OCI-LY3 (cell line): Measurements from ENCODE around the gene GRM8.

Source experiments
- H2AFZ ChIP-seq: fragments of 200-600, 300-600 bp; shearing (Covaris generic); 2 replicates; pipeline ENCODE4 v1.6.0; 2014; ENCODE audit warnings: antibody characterized with exemption, low read depth, low read length
- H3K27ac ChIP-seq: fragments of 200-600, 300-600 bp; sonication (generic); 2 replicates; pipeline ENCODE4 v1.5.1; 2014; ENCODE audit warnings: mild to moderate bottlenecking, low read length, moderate library complexity, mixed read lengths
- H3K27me3 ChIP-seq: fragments of 200-600, 300-600 bp; sonication (generic); 2 replicates; pipeline ENCODE4 v1.6.1; 2014; ENCODE audit warnings: low read depth, low read length, mixed read lengths
- H3K36me3 ChIP-seq: fragments of 200-600, 300-600 bp; sonication (generic); replicated peaks from 2 replicates; pipeline ENCODE3; 2014; ENCODE audit warnings: low read depth, low read length, mixed read lengths
- H3K4me1 ChIP-seq: fragments of 300-600, 200-600 bp; sonication (generic); 2 replicates; pipeline ENCODE4 v1.6.1; 2014; ENCODE audit warnings: low read length, mixed read lengths
- H3K4me2 ChIP-seq: fragments of 200-600, 300-600 bp; sonication (generic); 2 replicates; pipeline ENCODE4 v1.6.1; 2014; ENCODE audit warnings: low read length, mixed read lengths
- H3K4me3 ChIP-seq: fragments of 300-600, 200-600 bp; sonication (generic); 2 replicates; pipeline ENCODE4 v1.5.1; 2014; ENCODE audit warnings: antibody characterized with exemption, mild to moderate bottlenecking, low read length, moderate library complexity
- H3K79me2 ChIP-seq: fragments of 300-600, 200-600 bp; shearing (Covaris generic); 2 replicates; pipeline ENCODE4 v1.6.1; 2014; ENCODE audit warnings: mild to moderate bottlenecking, low read length, mixed read lengths
- H3K9ac ChIP-seq: fragments of 300-600, 200-600 bp; shearing (Covaris generic); 2 replicates; pipeline ENCODE4 v1.6.0; 2014; ENCODE audit warnings: mild to moderate bottlenecking, low read length, moderate library complexity
- H3K9me3 ChIP-seq: fragments of 200-600, 300-600 bp; shearing (Covaris generic); 2 replicates; pipeline ENCODE4 v1.6.1; 2014; ENCODE audit warnings: low read length, mixed read lengths; ENCODE audit not compliant: insufficient read depth
- H4K20me1 ChIP-seq: fragments of 200-600, 300-600 bp; sonication (generic); 2 replicates; pipeline ENCODE4 v1.6.1; 2016; ENCODE audit warnings: low read length, mixed read lengths; ENCODE audit not compliant: insufficient read depth
- EZH2phosphoT487 ChIP-seq: fragments of 200-600 bp; shearing (Covaris generic); IDR thresholded peaks from 2 replicates; pipeline ENCODE4 v1.6.1; 2018; ENCODE audit warnings: antibody characterized with exemption, mixed run types, low read depth
- TF ChIP-seq, protein P1 (sequence below): fragments of 200-600, 300-600 bp; sonication (generic); IDR thresholded peaks from 2 replicates; pipeline ENCODE4 v1.5.1; 2014; ENCODE audit warnings: antibody characterized with exemption, low read length, low read depth

GRM8 gene

DNA sequence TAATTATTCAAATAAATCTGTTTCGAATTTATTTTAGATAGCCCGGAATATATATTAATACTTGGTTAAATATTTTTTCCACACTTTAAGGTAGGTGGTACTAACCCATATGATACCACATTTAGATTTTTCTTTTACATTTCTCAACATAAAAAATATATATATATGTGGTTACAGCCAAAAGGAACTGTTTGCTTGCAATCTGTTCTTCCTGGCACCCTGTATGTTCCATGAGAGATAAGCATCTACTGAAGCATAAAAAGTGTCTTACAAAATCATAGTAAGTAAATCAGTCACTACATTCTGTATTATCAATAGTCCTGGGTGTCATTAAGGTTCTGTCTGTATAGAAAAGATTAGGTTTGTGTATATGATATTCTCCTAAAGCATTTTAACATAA lies 726.8 kb downstream of the GRM8 start:
- TF ChIP-seq, protein P1, sequence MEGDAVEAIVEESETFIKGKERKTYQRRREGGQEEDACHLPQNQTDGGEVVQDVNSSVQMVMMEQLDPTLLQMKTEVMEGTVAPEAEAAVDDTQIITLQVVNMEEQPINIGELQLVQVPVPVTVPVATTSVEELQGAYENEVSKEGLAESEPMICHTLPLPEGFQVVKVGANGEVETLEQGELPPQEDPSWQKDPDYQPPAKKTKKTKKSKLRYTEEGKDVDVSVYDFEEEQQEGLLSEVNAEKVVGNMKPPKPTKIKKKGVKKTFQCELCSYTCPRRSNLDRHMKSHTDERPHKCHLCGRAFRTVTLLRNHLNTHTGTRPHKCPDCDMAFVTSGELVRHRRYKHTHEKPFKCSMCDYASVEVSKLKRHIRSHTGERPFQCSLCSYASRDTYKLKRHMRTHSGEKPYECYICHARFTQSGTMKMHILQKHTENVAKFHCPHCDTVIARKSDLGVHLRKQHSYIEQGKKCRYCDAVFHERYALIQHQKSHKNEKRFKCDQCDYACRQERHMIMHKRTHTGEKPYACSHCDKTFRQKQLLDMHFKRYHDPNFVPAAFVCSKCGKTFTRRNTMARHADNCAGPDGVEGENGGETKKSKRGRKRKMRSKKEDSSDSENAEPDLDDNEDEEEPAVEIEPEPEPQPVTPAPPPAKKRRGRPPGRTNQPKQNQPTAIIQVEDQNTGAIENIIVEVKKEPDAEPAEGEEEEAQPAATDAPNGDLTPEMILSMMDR = no peak
- TF ChIP-seq EZH2phosphoT487 = no peak
- H3K9ac ChIP-seq = no peak overlapping the region
- H3K9me3 ChIP-seq = no peaks in the 10 kb centered on the region
- no peak overlapping the region for H3K27ac ChIP-seq
- H3K27me3 ChIP-seq = no peaks in the 10 kb centered on the region
- no peak overlapping the region for H3K4me2 ChIP-seq
- no peak overlapping the region for H2AFZ ChIP-seq
- H3K36me3 ChIP-seq = no peaks in the 10 kb centered on the region
- H4K20me1 ChIP-seq = no peaks in the 10 kb centered on the region
- no peak overlapping the region for H3K4me3 ChIP-seq
- H3K4me1 ChIP-seq = no peaks in the 10 kb centered on the region
- H3K79me2 ChIP-seq = no peaks in the 10 kb centered on the region

DNA sequence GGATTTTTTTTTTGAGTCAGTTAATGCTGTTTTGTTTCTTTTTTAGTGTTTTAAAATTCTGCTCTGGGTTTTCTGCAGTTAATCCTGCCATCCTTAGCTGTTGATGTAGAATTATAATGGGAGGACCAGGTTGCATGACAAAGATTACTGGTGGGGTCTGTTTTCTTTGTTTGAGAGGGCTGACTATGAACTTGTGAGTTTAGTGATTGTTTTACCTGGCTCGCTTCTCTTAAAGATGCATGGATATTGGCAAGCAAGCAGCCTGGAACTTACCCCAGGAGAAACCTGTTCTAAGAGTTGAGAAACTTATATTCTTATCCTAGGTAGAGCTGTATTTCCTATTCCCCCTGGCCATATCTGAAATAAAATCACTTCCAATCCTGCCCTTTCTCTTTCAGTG lies 727.8 kb downstream of the GRM8 start:
- Histone ChIP-seq H3K36me3 (no peaks in the 10 kb centered on the region), H3K27ac (no peak overlapping the region), H3K4me2 (no peak overlapping the region), H3K9me3 (no peaks in the 10 kb centered on the region), H3K9ac (no peak overlapping the region), H3K27me3 (no peaks in the 10 kb centered on the region), H3K4me1 (no peaks in the 10 kb centered on the region), H3K4me3 (no peak overlapping the region), H2AFZ (no peak overlapping the region), H3K79me2 (no peaks in the 10 kb centered on the region), H4K20me1 (no peaks in the 10 kb centered on the region)
- no peak for TF ChIP-seq EZH2phosphoT487
- TF ChIP-seq, protein P1 = no peak

DNA sequence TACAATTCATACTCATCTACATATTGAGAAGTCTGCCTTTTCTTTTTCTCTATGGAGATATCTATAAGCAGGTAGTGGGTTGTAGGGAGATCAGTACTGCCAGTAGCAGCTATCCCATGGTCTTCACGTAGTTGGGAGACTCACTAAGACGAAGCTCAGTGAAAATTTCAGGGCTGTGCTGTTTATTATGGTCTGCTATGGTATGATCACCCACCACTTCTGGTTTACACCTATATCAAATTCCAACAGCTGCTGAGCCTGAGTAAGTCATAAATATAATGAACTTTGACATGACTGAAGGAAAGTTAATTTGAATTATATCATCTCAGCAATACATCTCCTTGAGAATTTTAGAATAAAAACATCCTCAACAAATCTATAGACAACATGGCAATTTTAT lies 741.7 kb downstream of the GRM8 start:
- Histone ChIP-seq H3K4me1 (no peaks in the 10 kb centered on the region), H3K27me3 (no peaks in the 10 kb centered on the region), H2AFZ (no peak overlapping the region), H3K9me3 (0 out of 2 replicates have a peak, but pooled peaks cover 3% of the 10 kb centered on the region), H4K20me1 (no peaks in the 10 kb centered on the region), H3K36me3 (no peaks in the 10 kb centered on the region), H3K9ac (no peak overlapping the region), H3K27ac (no peak overlapping the region), H3K79me2 (no peaks in the 10 kb centered on the region), H3K4me3 (no peak overlapping the region), H3K4me2 (no peak overlapping the region)
- no peak for TF ChIP-seq EZH2phosphoT487
- TF ChIP-seq, protein P1 = no peak

DNA sequence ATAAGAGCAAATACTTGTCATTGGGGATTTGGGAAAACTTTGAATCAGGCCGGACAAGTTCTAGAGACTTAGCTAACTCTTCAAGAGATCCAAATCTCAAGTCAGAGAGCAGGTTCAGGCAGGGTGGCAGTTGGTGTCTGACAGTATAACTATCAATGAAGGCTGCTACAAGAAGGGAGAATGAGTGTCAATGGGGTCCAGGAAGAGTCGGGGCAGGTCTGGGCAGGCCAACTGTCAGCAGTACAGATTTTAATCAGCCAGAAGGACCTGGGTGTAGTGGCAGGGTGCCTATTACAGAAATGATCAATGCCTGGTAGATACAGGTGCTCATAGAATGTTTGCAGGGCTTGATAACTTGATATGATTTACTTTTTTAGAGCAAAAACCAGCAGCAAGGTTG lies 751.1 kb downstream of the GRM8 start:
- Histone ChIP-seq H3K9ac (no peak overlapping the region), H3K27ac (no peak overlapping the region), H3K4me3 (no peak overlapping the region), H3K4me2 (no peak overlapping the region), H3K27me3 (no peaks in the 10 kb centered on the region), H3K9me3 (no peaks in the 10 kb centered on the region), H3K36me3 (no peaks in the 10 kb centered on the region), H2AFZ (peak overlapping the region; percentile 25; the same call in 1 of the 2 replicates), H3K4me1 (no peaks in the 10 kb centered on the region), H3K79me2 (no peaks in the 10 kb centered on the region), H4K20me1 (no peaks in the 10 kb centered on the region)
- TF ChIP-seq, protein P1 = no peak
- no peak for TF ChIP-seq EZH2phosphoT487
